Mesenchymal stem cell (in vitro differentiated cells and primary cell): ENCODE results near the gene R3HCC1L.

Experiments
- DNase-seq: peaks from one replicate; pipeline ENCODE4 v3.0.0-alpha.2; 2013
- H2AFZ ChIP-seq: one replicate; pipeline ENCODE4 v1.6.1; 2013; ENCODE audit warnings: low read depth, mild to moderate bottlenecking, control low read depth, inconsistent platforms, low read length, moderate library complexity
- H2AK5ac ChIP-seq: 2 replicates; pipeline ENCODE4 v1.6.1; 2013; ENCODE audit warnings: low read length, moderate library complexity, mild to moderate bottlenecking, inconsistent platforms; ENCODE audit not compliant: severe bottlenecking
- H2BK120ac ChIP-seq: one replicate; pipeline ENCODE4 v1.6.1; 2013; ENCODE audit warnings: low read depth, mild to moderate bottlenecking, inconsistent platforms, low read length, moderate library complexity
- H2BK12ac ChIP-seq, 2 experiments: one replicate each; pipeline ENCODE4 v1.6.1; 2013; ENCODE audit warnings: inconsistent platforms in 2 of 2, low read length in 2 of 2, mild to moderate bottlenecking in 2 of 2, moderate library complexity in 2 of 2, control low read depth in 1 of 2
- H2BK15ac ChIP-seq: one replicate; pipeline ENCODE4 v1.6.1; 2013; ENCODE audit warnings: mild to moderate bottlenecking, low read depth, inconsistent platforms; ENCODE audit not compliant: poor library complexity, severe bottlenecking
- H2BK5ac ChIP-seq: 2 replicates; pipeline ENCODE4 v1.6.1; 2013; ENCODE audit warnings: low read depth, mild to moderate bottlenecking, low read length, control low read depth, inconsistent platforms; ENCODE audit not compliant: poor library complexity, severe bottlenecking
- H3K14ac ChIP-seq, 2 experiments: one replicate each; pipeline ENCODE4 v1.6.1; 2013; ENCODE audit warnings: inconsistent platforms in 2 of 2, low read length in 2 of 2, control low read depth in 1 of 2, mild to moderate bottlenecking in 1 of 2, moderate library complexity in 1 of 2
- H3K18ac ChIP-seq, 2 experiments: one replicate each; pipeline ENCODE4 v1.6.1; 2013; ENCODE audit warnings: inconsistent platforms in 2 of 2, low read length in 2 of 2, control low read depth in 1 of 2, low read depth in 1 of 2, mild to moderate bottlenecking in 1 of 2
- H3K23ac ChIP-seq, 2 experiments: one replicate each; pipeline ENCODE4 v1.6.1; 2013; ENCODE audit warnings: inconsistent platforms in 2 of 2, low read length in 2 of 2, mild to moderate bottlenecking in 2 of 2, moderate library complexity in 2 of 2, control low read depth in 1 of 2
- H3K27ac ChIP-seq: 2 replicates; pipeline ENCODE4 v1.5.1; 2013; ENCODE audit warnings: mild to moderate bottlenecking, moderate library complexity, low read length, control low read depth, inconsistent platforms; ENCODE audit not compliant: poor library complexity, severe bottlenecking
- H3K27me3 ChIP-seq, 2 experiments: 2 replicates each; pipeline versions ENCODE4 v1.6.1 to v1.7.0; 2013; ENCODE audit warnings: low read length in 2 of 2, mild to moderate bottlenecking in 2 of 2, moderate library complexity in 2 of 2, control low read depth in 1 of 2, inconsistent platforms in 1 of 2; ENCODE audit not compliant: control insufficient read depth in 1 of 2, insufficient read depth in 1 of 2
- H3K36me3 ChIP-seq, 2 experiments: 2 replicates each; pipeline versions ENCODE4 v1.6.1 to v1.7.0; 2013; ENCODE audit warnings: low read length in 2 of 2, control low read depth in 1 of 2, inconsistent platforms in 1 of 2, low read depth in 1 of 2, mild to moderate bottlenecking in 1 of 2; ENCODE audit not compliant: insufficient read depth in 2 of 2, control insufficient read depth in 1 of 2
- H3K4ac ChIP-seq, 2 experiments: one replicate each; pipeline ENCODE4 v1.6.1; 2013; ENCODE audit warnings: inconsistent platforms in 2 of 2, low read length in 2 of 2, mild to moderate bottlenecking in 2 of 2, moderate library complexity in 2 of 2, control low read depth in 1 of 2, low read depth in 1 of 2
- H3K4me1 ChIP-seq: 2 replicates; pipeline ENCODE4 v1.6.1; 2013; ENCODE audit warnings: low read depth, low read length, control low read depth; ENCODE audit not compliant: control insufficient read depth, insufficient read depth
- H3K4me2 ChIP-seq: 2 replicates; pipeline ENCODE4 v1.6.1; 2013; ENCODE audit warnings: low read length, mild to moderate bottlenecking, inconsistent platforms; ENCODE audit not compliant: poor library complexity, severe bottlenecking
- H3K4me3 ChIP-seq, 2 experiments: 2 replicates each; pipeline versions ENCODE4 v1.5.1 to v1.7.0; 2013; ENCODE audit warnings: low read length in 2 of 2, mild to moderate bottlenecking in 2 of 2, control low read depth in 1 of 2, low read depth in 1 of 2; ENCODE audit not compliant: insufficient read depth in 1 of 2
- H3K79me1 ChIP-seq: replicated peaks from 2 replicates; pipeline ENCODE4 v1.6.1; 2013; ENCODE audit warnings: mild to moderate bottlenecking, control low read depth, low read length, inconsistent platforms; ENCODE audit not compliant: poor library complexity, severe bottlenecking
- H3K9ac ChIP-seq: 2 replicates; pipeline ENCODE4 v1.7.0; 2013; ENCODE audit warnings: mild to moderate bottlenecking, low read length, moderate library complexity
- H3K9me3 ChIP-seq: 2 replicates; pipeline ENCODE4 v1.7.0; 2013; ENCODE audit warnings: mild to moderate bottlenecking, low read length; ENCODE audit not compliant: control insufficient read depth
- H4K8ac ChIP-seq: one replicate; pipeline ENCODE4 v1.6.1; 2013; ENCODE audit warnings: inconsistent platforms, mild to moderate bottlenecking, low read length, moderate library complexity
- H4K91ac ChIP-seq: one replicate; pipeline ENCODE4 v1.6.1; 2013; ENCODE audit warnings: mild to moderate bottlenecking, low read length, inconsistent platforms
- WGBS: methylation state at CpG from one replicate; pipeline ENCODE4 v1.1.7; 2013; ENCODE audit warnings: mixed read lengths; 5-methylcytosine and 5-hydroxymethylcytosine counted together

R3HCC1L gene

DNA sequence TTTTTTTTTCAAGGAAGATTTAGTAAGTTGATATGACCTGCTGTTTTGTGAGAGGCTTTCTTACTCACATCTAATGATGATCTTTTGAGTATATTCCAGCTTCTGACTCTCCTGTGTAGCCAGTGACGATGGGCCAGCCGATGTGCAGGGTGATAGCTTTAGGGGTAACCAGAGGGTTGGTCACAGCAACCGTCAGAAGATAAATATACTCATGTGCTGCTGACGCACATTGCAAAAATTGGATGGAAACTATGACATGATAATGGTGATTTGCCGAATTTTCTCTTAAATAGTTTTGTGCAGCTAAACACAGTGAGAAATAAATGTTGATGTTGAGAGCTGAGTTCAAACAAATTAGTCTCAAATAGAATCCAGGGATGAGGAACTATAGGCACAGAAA lies 29.5 kb downstream of the R3HCC1L start:
- Histone ChIP-seq H3K4me3 (no peak overlapping the region), H3K4ac (no peak overlapping the region), H2BK12ac (no peak overlapping the region), H3K4me2 (no peak overlapping the region), H3K14ac (no peak overlapping the region), H3K23ac (no peak overlapping the region), H3K27me3 (no peaks in the 10 kb centered on the region), H2AK5ac (no peak overlapping the region), H4K8ac (no peak overlapping the region), H3K9me3 (no peaks in the 10 kb centered on the region), H3K36me3 (peaks cover 7 to 64% of the 10 kb centered on the region in 2 experiments), H2AFZ (no peak overlapping the region), H3K79me1 (peaks cover 15% of the 10 kb centered on the region), H2BK120ac (no peak overlapping the region), H4K91ac (no peak overlapping the region), H3K18ac (no peak overlapping the region), H3K9ac (no peak overlapping the region), H3K27ac (no peak overlapping the region), H3K4me1 (no peaks in the 10 kb centered on the region), H2BK15ac (no peak overlapping the region), H2BK5ac (no peak overlapping the region)
- WGBS, result 96% methylated on average over 5 of the region's 5 CpGs
- no peak for DNase-seq

DNA sequence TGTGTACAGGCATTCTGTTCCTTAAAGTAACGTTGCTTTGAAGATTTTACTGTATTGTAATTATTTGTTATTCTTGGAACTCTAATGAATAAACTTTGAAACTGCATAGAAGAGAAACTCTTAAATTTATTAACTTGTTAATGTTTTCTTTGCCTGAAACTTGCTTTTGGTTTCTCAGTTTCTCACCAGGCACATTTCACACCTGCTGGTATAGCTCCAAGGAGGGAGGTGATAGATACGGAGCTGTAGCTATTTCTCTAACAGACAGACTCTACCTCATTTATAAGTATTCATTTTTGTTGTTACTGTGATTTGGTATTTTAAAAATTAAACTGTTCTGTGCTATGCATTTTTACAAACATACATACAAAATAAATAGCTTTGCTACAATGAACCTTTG lies 32.7 kb downstream of the R3HCC1L start:
- no peak overlapping the region for H3K23ac ChIP-seq
- no peak overlapping the region for H3K14ac ChIP-seq
- no peak for DNase-seq
- no peak overlapping the region for H2BK15ac ChIP-seq
- H4K8ac ChIP-seq, result no peak overlapping the region
- H3K9ac ChIP-seq, result no peak overlapping the region
- no peak overlapping the region for H4K91ac ChIP-seq
- no peaks in the 10 kb centered on the region for H3K27me3 ChIP-seq
- no peak overlapping the region for H2BK120ac ChIP-seq
- H3K4me1 ChIP-seq, result no peaks in the 10 kb centered on the region
- 100% methylated on average over 1 of the region's 2 CpGs for WGBS
- no peak overlapping the region for H2BK12ac ChIP-seq
- H3K27ac ChIP-seq, result no peak overlapping the region
- H2AK5ac ChIP-seq, result no peak overlapping the region
- no peak overlapping the region for H3K18ac ChIP-seq
- no peaks in the 10 kb centered on the region for H3K9me3 ChIP-seq
- no peak overlapping the region for H2BK5ac ChIP-seq
- H3K4ac ChIP-seq, result no peak overlapping the region
- peaks cover 18% of the 10 kb centered on the region for H3K79me1 ChIP-seq
- H2AFZ ChIP-seq, result no peak overlapping the region
- peaks cover 7 to 68% of the 10 kb centered on the region in 2 experiments for H3K36me3 ChIP-seq
- no peak overlapping the region for H3K4me2 ChIP-seq
- H3K4me3 ChIP-seq, result no peak overlapping the region

DNA sequence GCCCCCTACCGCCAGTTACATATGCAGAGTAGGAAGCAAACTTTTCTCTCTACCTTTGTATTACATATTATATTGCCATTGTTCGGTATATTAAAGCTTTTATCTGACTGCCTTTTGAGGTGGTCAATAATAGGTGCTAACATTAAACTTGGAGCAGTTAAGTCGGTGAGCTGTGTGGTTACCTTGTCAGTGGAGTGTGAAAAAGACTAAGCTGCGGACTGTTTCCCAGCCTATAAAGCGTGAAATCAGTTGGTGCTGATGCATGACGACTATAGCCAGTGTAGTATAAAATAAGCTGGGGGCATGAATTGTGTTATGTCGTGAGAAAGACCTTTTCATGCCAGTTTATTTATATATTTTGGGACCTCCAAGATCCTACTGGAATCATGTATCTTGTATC lies 33.7 kb downstream of the R3HCC1L start:
- Histone ChIP-seq H3K23ac (no peak overlapping the region), H4K91ac (no peak overlapping the region), H3K9ac (no peak overlapping the region), H2AK5ac (no peak overlapping the region), H2BK15ac (no peak overlapping the region), H2AFZ (no peak overlapping the region), H3K27ac (no peak overlapping the region), H3K4me2 (no peak overlapping the region), H3K4me1 (no peaks in the 10 kb centered on the region), H3K18ac (no peak overlapping the region), H3K9me3 (no peaks in the 10 kb centered on the region), H2BK12ac (no peak overlapping the region), H3K14ac (no peak overlapping the region), H3K4me3 (no peak overlapping the region), H2BK120ac (no peak overlapping the region), H2BK5ac (no peak overlapping the region), H3K36me3 (peaks cover 7 to 60% of the 10 kb centered on the region in 2 experiments), H3K4ac (no peak overlapping the region), H3K27me3 (no peaks in the 10 kb centered on the region), H4K8ac (no peak overlapping the region), H3K79me1 (peaks cover 19% of the 10 kb centered on the region)
- 81% methylated on average over 5 of the region's 7 CpGs for WGBS
- no peak for DNase-seq

DNA sequence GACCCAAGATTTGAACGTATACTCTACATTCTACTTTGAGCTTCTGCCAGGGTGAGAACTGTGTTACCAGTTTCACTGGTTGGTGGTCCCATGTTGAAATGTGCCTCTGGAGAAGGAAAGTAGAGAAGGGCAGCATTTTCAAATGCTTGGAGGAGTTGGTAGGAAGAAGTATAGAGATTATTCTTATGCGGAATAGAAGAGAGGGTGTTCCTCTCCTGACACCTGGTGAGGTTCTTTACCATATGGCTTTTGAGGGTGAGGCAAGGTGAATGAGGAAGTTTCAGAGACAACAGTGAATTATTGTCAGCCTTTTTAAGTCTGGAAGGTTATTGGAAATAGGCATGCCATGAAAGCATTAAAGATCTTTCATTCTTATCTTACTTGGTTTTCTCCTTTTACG lies 34.3 kb downstream of the R3HCC1L start:
- no peak overlapping the region for H3K4me3 ChIP-seq
- no peak overlapping the region for H2AK5ac ChIP-seq
- no peak overlapping the region for H4K8ac ChIP-seq
- peaks cover 26% of the 10 kb centered on the region for H3K79me1 ChIP-seq
- H3K4me2 ChIP-seq, result no peak overlapping the region
- H3K9me3 ChIP-seq, result no peaks in the 10 kb centered on the region
- H3K27ac ChIP-seq, result no peak overlapping the region
- H3K36me3 ChIP-seq, result peaks cover 7 to 59% of the 10 kb centered on the region in 2 experiments
- H2AFZ ChIP-seq, result no peak overlapping the region
- H3K14ac ChIP-seq, result no peak overlapping the region
- H3K18ac ChIP-seq, result no peak overlapping the region
- H2BK15ac ChIP-seq, result no peak overlapping the region
- H3K9ac ChIP-seq, result no peak overlapping the region
- DNase-seq, result no peak
- no peaks in the 10 kb centered on the region for H3K27me3 ChIP-seq
- no peak overlapping the region for H3K23ac ChIP-seq
- no peaks in the 10 kb centered on the region for H3K4me1 ChIP-seq
- no peak overlapping the region for H2BK120ac ChIP-seq
- 96% methylated on average over 3 of the region's 3 CpGs for WGBS
- no peak overlapping the region for H2BK5ac ChIP-seq
- no peak overlapping the region for H4K91ac ChIP-seq
- no peak overlapping the region for H2BK12ac ChIP-seq
- no peak overlapping the region for H3K4ac ChIP-seq
